K562 (cell line): ENCODE measurements around the gene ZNF782. TPM values are rescaled to one million over a fixed set of nuclear protein-coding genes. Genes with fewer than 3 reads are reported as not detected.

Experiments
- ARID2 ChIP-seq: fragments of 450-650 bp; IDR thresholded peaks from 2 replicates; pipeline ENCODE4 v1.6.1; 2017; ENCODE audit warnings: antibody characterized with exemption, mild to moderate bottlenecking
- DDX20 ChIP-seq: fragments of 450-650 bp; IDR thresholded peaks from 2 replicates; pipeline ENCODE4 v1.6.1; 2016; ENCODE audit warnings: missing genetic modification characterization, low read depth, mild to moderate bottlenecking, missing compliant biosample characterization, moderate library complexity
- EHMT2 ChIP-seq: fragments of 450-650 bp; IDR thresholded peaks from 2 replicates; pipeline ENCODE4 v1.6.1; 2018; ENCODE audit warnings: antibody characterized with exemption
- FOXA1 ChIP-seq: fragments of 450-650 bp; IDR thresholded peaks from 2 replicates; pipeline ENCODE4 v1.6.1; 2016; ENCODE audit warnings: mild to moderate bottlenecking, borderline replicate concordance
- HMGN3 ChIP-seq: IDR thresholded peaks from 2 replicates; pipeline ENCODE4 v1.6.1; 2011; ENCODE audit warnings: borderline replicate concordance, low read depth, mild to moderate bottlenecking, mixed read lengths, low read length; ENCODE audit not compliant: insufficient read length; ENCODE audit errors: extremely low read depth
- KAT2B ChIP-seq: IDR thresholded peaks from one replicate; pipeline ENCODE4 v1.6.1; 2012; ENCODE audit warnings: low read depth, mild to moderate bottlenecking, control low read depth, inconsistent platforms, low read length, moderate library complexity
- LARP7 ChIP-seq: fragments of 450-650 bp; IDR thresholded peaks from 2 replicates; pipeline ENCODE4 v1.6.1; 2016
- MAFK ChIP-seq: IDR thresholded peaks from 2 replicates; pipeline ENCODE4 v1.6.1; 2011; ENCODE audit warnings: low read length, improper control_type of control experiment
- NR4A1 ChIP-seq, 2 experiments: fragments of 250-450 bp in 1 of 2; fragments of 450-650 bp in 1 of 2; sonication (Bioruptor Pico) in 1 of 2; IDR thresholded peaks; 2 replicates each; pipeline versions ENCODE4 v1.4.0 to v1.6.1; 2016 to 2020; ENCODE audit warnings: mild to moderate bottlenecking in 2 of 2, missing compliant biosample characterization in 1 of 2, missing genetic modification characterization in 1 of 2, moderate library complexity in 1 of 2
- PHF8 ChIP-seq: fragments of 200-600 bp; sonication (generic); IDR thresholded peaks from 2 replicates; pipeline ENCODE4 v1.6.1; 2012; ENCODE audit warnings: mixed run types, mild to moderate bottlenecking, inconsistent platforms, low read length, moderate library complexity, borderline replicate concordance
- POLR2H ChIP-seq: IDR thresholded peaks from 2 replicates; pipeline ENCODE4 v1.6.1; 2016; ENCODE audit warnings: missing genetic modification characterization, low read depth, mild to moderate bottlenecking, control low read depth, missing compliant biosample characterization, moderate library complexity
- SAFB2 ChIP-seq: fragments of 200-400 bp; formaldehyde crosslinking; IDR thresholded peaks from 2 replicates; pipeline ENCODE4 v1.6.1; 2018; ENCODE audit warnings: borderline replicate concordance, low read length, low read depth, moderate library complexity; ENCODE audit not compliant: severe bottlenecking
- SUPT5H ChIP-seq: fragments of 450-650 bp; IDR thresholded peaks from 2 replicates; pipeline ENCODE4 v1.6.1; 2016
- TCF3 ChIP-seq: sonication (generic); formaldehyde crosslinking; IDR thresholded peaks from 2 replicates; pipeline ENCODE4 v1.4.0; 2020; ENCODE audit warnings: mild to moderate bottlenecking, missing genetic modification reagents
- THRB ChIP-seq: fragments of 450-650 bp; formaldehyde crosslinking; conservative IDR thresholded peaks from 2 replicates; pipeline ENCODE4 v1.4.0; 2022; ENCODE audit warnings: mild to moderate bottlenecking, missing genetic modification characterization
- TRIM25 ChIP-seq: fragments of 450-650 bp; IDR thresholded peaks from 2 replicates; pipeline ENCODE4 v1.7.0; 2016; ENCODE audit warnings: borderline replicate concordance
- ZBTB7A ChIP-seq: IDR thresholded peaks from 2 replicates; pipeline ENCODE4 v1.6.1; 2011; ENCODE audit warnings: low read depth, mild to moderate bottlenecking, low read length, moderate library complexity, borderline replicate concordance; ENCODE audit not compliant: control insufficient read depth
- ZHX1 ChIP-seq: fragments of 150-350 bp; conservative IDR thresholded peaks from 2 replicates; pipeline ENCODE4 v1.6.1; 2014; ENCODE audit warnings: low read length
- ZNF41 ChIP-seq: fragments of 250-450 bp; sonication (Bioruptor Pico); conservative IDR thresholded peaks from 2 replicates; pipeline ENCODE4 v1.4.0; 2020; ENCODE audit warnings: mild to moderate bottlenecking
- polyA plus RNA-seq, 8 experiments: library from polyadenylated mRNA; depleted of rRNA in 4 of 8; stranded (reverse) in 5 of 8; unstranded in 3 of 8; fragments of >200 nt; fragmentation: Nextera tagmentation in 2 of 8; fragmentation: Illumina TruSeq in 1 of 8; extraction: Ambion mirVana in 2 of 8; extraction: Trizol in 1 of 8; gene quantifications; 2 replicates each; pipeline versions ENCODE4 v1.2.1 to v1.2.3, GENCODE V29; 2011 to 2014; ENCODE audit warnings: inconsistent platforms in 1 of 8, missing spikeins in 1 of 8
- total RNA-seq, 7 experiments: library from RNA; depleted of rRNA in 6 of 7; stranded (reverse); fragments of >200 nt in 6 of 7; fragmentation: Illumina TruSeq in 2 of 7; extraction: Trizol in 2 of 7; gene quantifications; 2 replicates each; pipeline versions ENCODE4 v1.2.1 to v1.2.3, GENCODE V29; 2011 to 2021; ENCODE audit warnings: low replicate concordance in 1 of 7
- TF ChIP-seq, protein P1 (sequence below): IDR thresholded peaks from 2 replicates; pipeline ENCODE4 v1.6.1; 2014; ENCODE audit warnings: antibody characterized with exemption

Gene ZNF782
- total and polyA plus RNA-seq, 9 of the 15 experiments (the other 6 are each of a cell fraction or from before 2014, with no cell fraction given) = 0.38 to 8.8 (median 4.5) TPM

DNA sequence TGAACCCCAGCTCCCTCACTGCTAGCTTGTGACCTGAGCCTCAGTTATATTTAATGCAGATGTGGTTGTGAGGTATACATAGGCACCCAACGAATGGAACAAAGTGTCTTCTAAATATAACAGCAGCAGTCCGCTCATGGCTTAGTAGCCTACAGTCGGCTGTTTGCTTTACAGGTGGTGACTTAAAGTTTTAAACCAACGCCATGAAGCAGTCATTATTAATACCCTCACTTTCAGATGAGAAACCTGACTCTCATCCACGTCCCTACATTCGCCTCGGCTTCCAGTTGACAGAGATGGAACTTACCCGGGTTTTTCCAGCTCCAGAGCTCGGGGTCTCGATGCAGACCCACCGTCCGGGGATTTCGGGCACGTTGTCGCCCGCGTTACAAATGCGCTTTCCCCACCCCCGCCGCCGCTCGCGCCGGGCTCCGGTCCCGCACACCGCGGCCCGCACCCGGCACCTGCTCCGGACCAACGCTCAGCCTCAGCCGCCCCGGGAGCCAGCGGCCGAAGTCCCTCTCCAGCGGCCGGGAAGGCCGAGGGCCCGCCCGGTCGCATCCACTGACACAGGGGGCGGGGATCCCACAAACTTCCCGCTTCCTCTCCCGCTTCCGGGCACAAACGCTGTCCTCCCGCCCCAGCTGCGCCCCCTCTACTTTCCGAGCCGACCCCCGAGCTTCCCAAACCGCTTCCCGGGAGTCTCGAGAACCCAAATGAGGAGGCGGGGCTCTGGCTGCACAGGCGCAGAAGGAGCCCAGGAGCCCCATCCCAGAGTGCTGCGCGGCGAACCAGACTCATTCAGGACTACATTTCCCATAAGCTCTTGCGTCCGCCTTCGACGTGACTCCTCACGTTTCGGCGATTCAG lies at the start of gene ZNF782 (continued):
- TF ChIP-seq TRIM25 (no peak), EHMT2 (no peak), KAT2B (no peak), ARID2 (no peak), SUPT5H (peak; percentile 71), PHF8 (peak; percentile 78), POLR2H (tag) (no peak), DDX20 (no peak), ZNF41 (CRISPR knock-in tag) (no peak), FOXA1 (no peak), LARP7 (no peak), THRB (CRISPR knock-in tag) (no peak), TCF3 (CRISPR knock-in tag) (0 out of 2 replicates have a peak, but pooled peaks have one; percentile 9), NR4A1 (CRISPR knock-in tag; IDR thresholded peaks at IDR 0.05) (no peak), NR4A1 (tag; IDR thresholded peaks at IDR 0.05) (no peak), ZHX1 (no peak), ZBTB7A (no peak), SAFB2 (no peak), HMGN3 (no peak), MAFK (0 out of 2 replicates have a peak, but pooled peaks have one; percentile 2)
- TF ChIP-seq, protein P1, sequence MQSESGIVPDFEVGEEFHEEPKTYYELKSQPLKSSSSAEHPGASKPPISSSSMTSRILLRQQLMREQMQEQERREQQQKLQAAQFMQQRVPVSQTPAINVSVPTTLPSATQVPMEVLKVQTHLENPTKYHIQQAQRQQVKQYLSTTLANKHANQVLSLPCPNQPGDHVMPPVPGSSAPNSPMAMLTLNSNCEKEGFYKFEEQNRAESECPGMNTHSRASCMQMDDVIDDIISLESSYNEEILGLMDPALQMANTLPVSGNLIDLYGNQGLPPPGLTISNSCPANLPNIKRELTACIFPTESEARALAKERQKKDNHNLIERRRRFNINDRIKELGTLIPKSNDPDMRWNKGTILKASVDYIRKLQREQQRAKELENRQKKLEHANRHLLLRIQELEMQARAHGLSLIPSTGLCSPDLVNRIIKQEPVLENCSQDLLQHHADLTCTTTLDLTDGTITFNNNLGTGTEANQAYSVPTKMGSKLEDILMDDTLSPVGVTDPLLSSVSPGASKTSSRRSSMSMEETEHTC = no peak
